Suppressor macrophage treated with lipopolysaccharide for 4 hours (primary cell): ENCODE data around the gene TBC1D14.
"Not testable (repeated sequence)": the region's sequence is repeated elsewhere in the genome, so short reads cannot be mapped to it uniquely, and the experiment has no call there.

ENCODE experiments used
- DNase-seq: peaks from one replicate; pipeline ENCODE4 v3.0.0-alpha.2; 2020

Gene TBC1D14

GRCh38 chr4:6910960-6911874 lies 1.6 kb downstream of the TBC1D14 start:
- no peak for DNase-seq

GRCh38 chr4:6911917-6912316 lies 2.3 kb downstream of the TBC1D14 start:
- DNase-seq: not testable (repeated sequence)

- no peak for DNase-seq
Observed at GRCh38 chr4:6912441-6912840, 2.8 kb downstream of the TBC1D14 start.

GRCh38 chr4:6913350-6913905 lies 3.8 kb downstream of the TBC1D14 start:
- DNase-seq: no peak

GRCh38 chr4:6914448-6914847 lies 4.8 kb downstream of the TBC1D14 start:
- DNase-seq: no peak

GRCh38 chr4:6915041-6916005 lies 5.7 kb downstream of the TBC1D14 start:
- no peak for DNase-seq

GRCh38 chr4:6916069-6916586 lies 6.5 kb downstream of the TBC1D14 start:
- DNase-seq: no peak

- DNase-seq: peak; percentile 52
Observed at GRCh38 chr4:6916587-6917460, 7.2 kb downstream of the TBC1D14 start.

GRCh38 chr4:6917461-6918271 lies 8.0 kb downstream of the TBC1D14 start:
- DNase-seq: peak; percentile 85

- no peak for DNase-seq
Observed at GRCh38 chr4:6918338-6918737, 8.7 kb downstream of the TBC1D14 start.

- DNase-seq: no peak
Observed at GRCh38 chr4:6920171-6920570, 10.5 kb downstream of the TBC1D14 start.

- DNase-seq: no peak
Observed at GRCh38 chr4:6923507-6923906, 13.9 kb downstream of the TBC1D14 start.

GRCh38 chr4:6924361-6924779 lies 14.7 kb downstream of the TBC1D14 start:
- DNase-seq: no peak

- peak; percentile 88 for DNase-seq
Observed at GRCh38 chr4:6925357-6925836, 15.8 kb downstream of the TBC1D14 start.

- DNase-seq: peak; percentile 94
Observed at GRCh38 chr4:6926081-6926480, 16.5 kb downstream of the TBC1D14 start.

GRCh38 chr4:6926681-6927478 lies 17.3 kb downstream of the TBC1D14 start:
- DNase-seq: peak; percentile 56

GRCh38 chr4:6928081-6928480 lies 18.5 kb downstream of the TBC1D14 start:
- DNase-seq: no peak

- DNase-seq: no peak
Observed at GRCh38 chr4:6929339-6929811, 19.7 kb downstream of the TBC1D14 start.

GRCh38 chr4:6929812-6930464 lies 20.3 kb downstream of the TBC1D14 start:
- peak; percentile 63 for DNase-seq
